MCF 10A (cell line): Measurements from ENCODE around the gene TMEM117. TPM values are rescaled to one million over a fixed set of nuclear protein-coding genes. Genes with fewer than 3 reads are reported as not detected.
"Not testable (repeated sequence)": the region's sequence is repeated elsewhere in the genome, so short reads cannot be mapped to it uniquely, and the experiment has no call there.

Experiments
- BruUV-seq: library from RNA; stranded (reverse); fragments of 400-500 nt; replicated peaks from 2 replicates; lab custom pipeline; 2021; lab: Mats Ljungman, UMichigan
- CTCF ChIA-PET: fragments of 300-600 bp; sonication (Branson Sonifier 250); formaldehyde crosslinking; extraction: SDS; loops from one replicate; lab custom pipeline; 2021; ENCODE audit warnings: antibody characterized with exemption, inconsistent platforms; lab: Yijun Ruan, JAX
- POLR2A ChIA-PET: fragments of 300-600, 350-650 bp; sonication (Branson Sonifier 250); formaldehyde crosslinking; extraction: SDS; loops from one replicate; lab custom pipeline; 2020; ENCODE audit warnings: antibody characterized with exemption, inconsistent platforms; lab: Yijun Ruan, JAX
- DNase-seq: peaks from one replicate; pipeline ENCODE4 v3.0.0-alpha.2; 2018; ENCODE audit not compliant: unreplicated experiment
- H3K27ac Mint-ChIP-seq: one replicate; pipeline ENCODE4 v1.8.0; 2022; ENCODE audit warnings: mild to moderate bottlenecking, low read depth, mixed read lengths; ENCODE audit not compliant: unreplicated experiment
- H3K27me3 Mint-ChIP-seq: one replicate; pipeline ENCODE4 v1.8.0; 2022; ENCODE audit warnings: mixed read lengths; ENCODE audit not compliant: insufficient read depth, unreplicated experiment
- H3K36me3 Mint-ChIP-seq: one replicate; pipeline ENCODE4 v1.8.0; 2022; ENCODE audit warnings: mild to moderate bottlenecking, moderate library complexity, mixed read lengths; ENCODE audit not compliant: insufficient read depth, unreplicated experiment
- H3K4me1 Mint-ChIP-seq: one replicate; pipeline ENCODE4 v1.8.0; 2022; ENCODE audit warnings: mixed read lengths; ENCODE audit not compliant: insufficient read depth, unreplicated experiment
- H3K4me3 Mint-ChIP-seq: one replicate; pipeline ENCODE4 v1.8.0; 2022; ENCODE audit warnings: mild to moderate bottlenecking, moderate library complexity, mixed read lengths; ENCODE audit not compliant: unreplicated experiment
- H3K9me3 Mint-ChIP-seq: one replicate; pipeline ENCODE4 v1.8.0; 2022; ENCODE audit warnings: mixed read lengths; ENCODE audit not compliant: unreplicated experiment
- intact Hi-C: fragments of 100-400 bp; cut with micrococcal nuclease; formaldehyde crosslinking; loops from 2 replicates; pipeline ENCODE4 v1.14.1; 2022
- total RNA-seq: library from RNA; stranded (reverse); gene quantifications from 2 replicates; pipeline ENCODE4 v1.2.3, GENCODE V29; 2022
- TF ChIP-seq, protein P1 (sequence below): fragments of 200-600 bp; IDR thresholded peaks from one replicate; pipeline ENCODE4 v1.8.0; 2022; ENCODE audit warnings: antibody characterized with exemption, mild to moderate bottlenecking; ENCODE audit not compliant: unreplicated experiment

TMEM117 gene
- total RNA-seq, 1 experiment from 2014 or later, result 3.2 TPM

DNA sequence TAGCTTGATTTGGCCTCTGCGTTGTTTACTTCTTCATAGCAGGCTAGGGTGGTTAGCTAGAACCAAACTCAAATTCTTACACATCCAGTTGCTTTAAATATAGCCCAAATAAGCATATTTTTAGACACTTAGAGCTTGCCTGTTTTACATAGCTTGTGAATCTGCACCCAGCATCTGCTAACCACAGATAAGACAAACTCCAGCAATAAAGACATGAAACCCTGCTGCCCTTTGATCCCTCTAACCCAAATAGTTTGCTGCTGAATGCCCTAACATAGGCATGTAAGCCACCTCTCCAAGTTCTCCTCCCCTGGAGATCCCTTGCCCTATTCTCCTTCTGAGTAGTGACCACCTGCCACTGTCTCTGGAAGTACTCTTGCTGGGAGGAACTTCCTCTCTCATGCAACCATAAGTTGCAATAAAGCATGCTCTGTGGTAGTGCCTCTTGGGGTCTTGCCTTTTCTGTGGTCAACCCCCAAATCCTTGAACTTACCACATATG is 185.6 kb downstream of the TMEM117 start:
- CTCF ChIA-PET, result no interaction called here
- intact Hi-C loops, result no loop called here
- H3K27me3 Mint-ChIP-seq, result no peaks in the 10 kb centered on the region
- no peaks in the 10 kb centered on the region for H3K36me3 Mint-ChIP-seq
- TF ChIP-seq, protein P1, sequence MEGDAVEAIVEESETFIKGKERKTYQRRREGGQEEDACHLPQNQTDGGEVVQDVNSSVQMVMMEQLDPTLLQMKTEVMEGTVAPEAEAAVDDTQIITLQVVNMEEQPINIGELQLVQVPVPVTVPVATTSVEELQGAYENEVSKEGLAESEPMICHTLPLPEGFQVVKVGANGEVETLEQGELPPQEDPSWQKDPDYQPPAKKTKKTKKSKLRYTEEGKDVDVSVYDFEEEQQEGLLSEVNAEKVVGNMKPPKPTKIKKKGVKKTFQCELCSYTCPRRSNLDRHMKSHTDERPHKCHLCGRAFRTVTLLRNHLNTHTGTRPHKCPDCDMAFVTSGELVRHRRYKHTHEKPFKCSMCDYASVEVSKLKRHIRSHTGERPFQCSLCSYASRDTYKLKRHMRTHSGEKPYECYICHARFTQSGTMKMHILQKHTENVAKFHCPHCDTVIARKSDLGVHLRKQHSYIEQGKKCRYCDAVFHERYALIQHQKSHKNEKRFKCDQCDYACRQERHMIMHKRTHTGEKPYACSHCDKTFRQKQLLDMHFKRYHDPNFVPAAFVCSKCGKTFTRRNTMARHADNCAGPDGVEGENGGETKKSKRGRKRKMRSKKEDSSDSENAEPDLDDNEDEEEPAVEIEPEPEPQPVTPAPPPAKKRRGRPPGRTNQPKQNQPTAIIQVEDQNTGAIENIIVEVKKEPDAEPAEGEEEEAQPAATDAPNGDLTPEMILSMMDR, result no peak
- POLR2A ChIA-PET, result no interaction called here
- H3K27ac Mint-ChIP-seq, result no peak overlapping the region
- DNase-seq, result no peak
- no TSS peak for BruUV-seq
- no peaks in the 10 kb centered on the region for H3K4me1 Mint-ChIP-seq
- H3K4me3 Mint-ChIP-seq, result no peak overlapping the region
- no peaks in the 10 kb centered on the region for H3K9me3 Mint-ChIP-seq

DNA sequence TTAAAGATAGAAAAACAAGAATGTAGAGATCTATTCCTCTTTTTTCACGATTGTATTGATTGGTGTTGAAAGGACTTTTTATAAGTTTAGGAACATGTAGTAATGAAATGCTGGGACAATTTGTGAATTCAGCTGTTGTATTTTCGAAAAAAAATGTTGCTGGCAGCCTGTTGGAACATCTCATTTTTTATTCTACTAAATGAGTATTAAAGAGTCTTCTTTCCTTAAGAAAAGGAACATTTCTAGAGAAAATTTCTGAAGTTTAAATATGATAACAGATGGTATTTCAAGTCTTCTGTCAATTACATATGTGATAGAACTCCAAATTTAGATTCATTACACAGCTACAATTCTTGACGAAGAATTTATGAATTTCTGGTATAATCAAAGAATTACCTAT is 189.6 kb downstream of the TMEM117 start:
- Mint-ChIP-seq H3K4me3 (no peak overlapping the region), H3K36me3 (no peaks in the 10 kb centered on the region), H3K9me3 (no peaks in the 10 kb centered on the region), H3K27ac (no peak overlapping the region), H3K4me1 (no peaks in the 10 kb centered on the region), H3K27me3 (no peaks in the 10 kb centered on the region)
- POLR2A ChIA-PET, result no interaction called here
- intact Hi-C loops, result no loop called here
- DNase-seq, result no peak
- no TSS peak for BruUV-seq
- CTCF ChIA-PET, result no interaction called here
- TF ChIP-seq, protein P1, result no peak

DNA sequence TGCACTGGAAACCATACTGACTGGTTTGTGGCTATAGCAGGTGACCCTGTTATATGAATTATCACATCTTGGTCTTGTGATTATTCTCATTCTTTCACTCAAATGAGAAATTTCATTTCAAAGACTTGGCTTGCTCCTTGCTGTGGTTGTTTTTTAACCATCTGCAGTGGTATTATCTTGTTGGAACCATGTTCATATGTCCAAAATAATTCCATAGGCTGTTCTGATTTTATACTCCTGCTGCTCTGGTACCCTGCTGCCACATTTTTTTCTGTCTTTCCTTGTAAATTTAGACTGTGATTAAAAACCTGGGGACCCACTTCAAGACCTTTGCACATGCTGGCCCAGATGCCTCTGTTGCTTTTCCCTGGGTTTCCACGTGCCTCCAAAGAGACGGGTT is 190.2 kb downstream of the TMEM117 start:
- POLR2A ChIA-PET, result no interaction called here
- no TSS peak for BruUV-seq
- H3K27me3 Mint-ChIP-seq, result no peaks in the 10 kb centered on the region

DNA sequence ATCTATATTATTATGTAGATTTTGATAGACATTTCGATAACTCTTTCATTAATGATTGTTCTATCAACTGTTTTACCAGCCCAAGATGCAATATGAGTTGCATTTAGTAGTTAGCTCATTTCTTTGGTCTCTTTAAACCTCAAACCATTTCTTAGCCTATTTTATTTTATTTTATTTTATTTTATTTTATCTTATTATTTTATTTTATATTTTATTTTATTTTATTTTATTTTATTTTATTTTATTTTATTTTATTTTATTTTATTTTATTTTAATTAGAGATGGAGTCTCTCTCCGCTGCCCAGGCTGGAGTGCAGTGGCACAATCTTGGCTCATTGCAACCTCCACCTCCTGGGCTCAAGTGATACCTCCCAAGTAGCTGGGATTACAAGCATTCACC is 191.0 kb downstream of the TMEM117 start:
- intact Hi-C loops, H3K27ac Mint-ChIP-seq, H3K9me3 Mint-ChIP-seq, H3K27me3 Mint-ChIP-seq, POLR2A ChIA-PET, H3K36me3 Mint-ChIP-seq, DNase-seq, BruUV-seq, H3K4me1 Mint-ChIP-seq, H3K4me3 Mint-ChIP-seq: not testable (repeated sequence)
- CTCF ChIA-PET, result interaction anchor here (1.1 kb wide), 1 partner anchor 480 kb away, joined by 3 read pairs; no protein-coding TSS in a partner anchor

More for the DNA sequence above, 190.2 kb downstream of the TMEM117 start:
- H3K36me3 Mint-ChIP-seq, result no peaks in the 10 kb centered on the region
- CTCF ChIA-PET, result no interaction called here
- no peak overlapping the region for H3K4me3 Mint-ChIP-seq
- TF ChIP-seq, protein P1, result no peak
- DNase-seq, result no peak
- intact Hi-C loops, result no loop called here
- H3K4me1 Mint-ChIP-seq, result no peaks in the 10 kb centered on the region
- no peak overlapping the region for H3K27ac Mint-ChIP-seq
- no peaks in the 10 kb centered on the region for H3K9me3 Mint-ChIP-seq
